Brain microvascular endothelial cell (primary cell): ENCODE data around the gene MAPKAPK2.

Experiments used
- DNase-seq: peaks from one replicate; pipeline ENCODE4 v3.0.0-alpha.2; 2020
- H3K27ac ChIP-seq: fragments of 250-450 bp; sonication (Bioruptor Pico); 2 replicates; pipeline ENCODE4 v1.5.1; 2020; ENCODE audit warnings: mild to moderate bottlenecking, moderate library complexity
- H3K27me3 ChIP-seq: fragments of 250-450 bp; sonication (Bioruptor Pico); replicated peaks from 2 replicates; pipeline ENCODE4 v1.5.1; 2020; ENCODE audit warnings: mild to moderate bottlenecking
- H3K36me3 ChIP-seq: fragments of 250-450 bp; sonication (Bioruptor Pico); replicated peaks from 2 replicates; pipeline ENCODE4 v1.5.1; 2020; ENCODE audit warnings: mild to moderate bottlenecking
- H3K4me3 ChIP-seq: 2 replicates; pipeline ENCODE4 v1.5.1; 2011; ENCODE audit warnings: low read depth, mild to moderate bottlenecking, control low read depth, low read length, moderate library complexity
- CTCF ChIP-seq: IDR thresholded peaks from 2 replicates; pipeline ENCODE4 v1.5.1; 2011; ENCODE audit warnings: low read depth, mild to moderate bottlenecking, moderate library complexity, low read length, control low read depth, inconsistent platforms; ENCODE audit errors: missing control alignments
- in situ Hi-C: cut with HindIII; loops from 2 replicates; pipeline ENCODE4 v1.10.0; 2017; ENCODE audit warnings: low sequenced_read_pairs, low pct_ligation_motif_present

Gene MAPKAPK2

GRCh38 chr1:206686478-206687249 lies 2.0 kb downstream of the MAPKAPK2 start:
- DNase-seq: no peak
- peak overlapping the region; percentile 92 for H3K4me3 ChIP-seq
- TF ChIP-seq CTCF: no peak
- in situ Hi-C loops: no loop called here
- no peaks in the 10 kb centered on the region for H3K36me3 ChIP-seq
- peaks cover 4% of the 10 kb centered on the region for H3K27me3 ChIP-seq
- H3K27ac ChIP-seq: peak overlapping the region; percentile 82

DNA sequence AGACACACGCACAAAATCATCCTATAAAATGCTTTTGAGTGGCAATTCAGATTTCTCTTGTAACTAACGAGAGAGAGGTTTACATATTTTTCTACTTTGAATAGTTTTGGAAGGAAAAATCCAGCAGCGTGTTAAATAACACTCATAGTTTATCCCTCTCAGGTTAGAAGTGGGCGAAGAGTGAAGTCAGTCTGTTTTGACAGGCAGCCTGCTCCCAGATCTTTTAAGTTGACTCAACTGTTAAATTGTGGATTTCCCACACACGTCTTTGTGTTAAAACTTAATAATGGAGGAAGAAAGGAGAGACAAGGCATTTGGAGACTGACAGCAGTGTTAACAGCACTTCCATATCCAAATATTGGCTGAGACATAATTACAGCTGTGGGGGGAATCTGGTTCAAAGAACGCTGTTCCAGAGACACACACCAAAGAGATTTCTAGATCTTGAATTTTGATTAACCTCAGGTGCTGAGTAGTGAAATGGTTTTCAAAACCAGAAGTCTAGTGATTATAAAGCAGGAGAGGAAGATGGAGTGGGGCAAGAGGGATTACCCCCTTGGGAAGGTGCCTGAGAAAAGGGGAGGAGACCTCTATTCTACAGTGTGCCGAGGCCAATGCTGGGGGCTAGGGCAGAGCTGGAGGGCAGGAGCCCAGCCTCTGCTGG lies 2.7 kb downstream of the MAPKAPK2 start:
- in situ Hi-C loops: no loop called here
- Histone ChIP-seq H3K4me3 (no peak overlapping the region), H3K27me3 (peaks cover 4% of the 10 kb centered on the region), H3K27ac (no peak overlapping the region), H3K36me3 (no peaks in the 10 kb centered on the region)
- no peak for DNase-seq
- no peak for TF ChIP-seq CTCF

DNA sequence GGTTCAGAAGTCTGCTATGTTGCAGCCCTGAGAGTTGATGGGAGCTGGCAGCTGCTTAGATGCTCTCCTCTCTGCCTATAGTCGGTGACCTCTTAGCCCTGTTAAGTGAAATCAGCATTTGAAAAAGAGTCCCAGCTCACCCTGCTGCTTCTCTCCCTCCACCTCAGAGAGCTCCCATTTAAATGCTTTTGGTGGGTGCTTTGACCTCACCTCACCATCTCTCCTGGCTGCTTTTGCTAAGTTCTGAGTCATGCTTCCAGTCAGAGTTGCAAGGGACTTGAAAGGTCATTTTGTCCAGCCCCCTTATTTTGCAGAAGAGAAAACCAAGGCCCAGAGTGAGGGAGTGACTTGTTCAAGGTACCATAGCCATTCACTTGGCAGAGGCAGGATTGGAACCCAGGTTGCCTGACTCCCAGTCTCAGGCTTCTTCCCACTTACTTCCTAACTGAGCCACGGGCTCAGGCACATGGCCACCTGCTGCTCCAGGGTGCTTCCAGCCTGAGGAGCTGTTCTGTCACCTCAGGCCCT lies 3.3 kb downstream of the MAPKAPK2 start:
- in situ Hi-C loops: no loop called here
- Histone ChIP-seq H3K36me3 (no peaks in the 10 kb centered on the region), H3K27me3 (peaks cover 4% of the 10 kb centered on the region), H3K4me3 (no peak overlapping the region), H3K27ac (no peak overlapping the region)
- no peak for TF ChIP-seq CTCF
- no peak for DNase-seq

DNA sequence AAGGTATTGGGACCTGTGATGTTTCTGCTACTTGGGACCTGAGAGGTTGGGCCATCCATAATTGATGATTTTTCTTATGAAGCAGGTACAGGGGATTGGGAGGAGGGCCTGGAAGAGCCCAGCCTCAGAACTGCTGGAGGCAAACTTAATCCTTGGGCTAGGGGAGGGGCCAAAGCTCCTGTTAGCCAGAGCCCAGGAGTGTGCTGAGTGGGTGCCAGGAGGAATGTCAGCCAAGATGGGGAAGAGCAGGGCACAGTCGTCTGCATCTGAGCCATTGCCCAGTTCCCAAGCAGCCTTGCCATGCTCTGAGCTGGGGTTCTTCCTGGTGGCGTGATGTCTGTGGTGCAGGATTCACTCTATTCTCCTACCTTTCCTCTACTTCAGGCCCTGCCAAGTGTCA lies 5.8 kb downstream of the MAPKAPK2 start:
- TF ChIP-seq CTCF: no peak
- in situ Hi-C loops: no loop called here
- Histone ChIP-seq H3K4me3 (no peak overlapping the region), H3K27ac (no peak overlapping the region), H3K36me3 (no peaks in the 10 kb centered on the region), H3K27me3 (no peaks in the 10 kb centered on the region)
- DNase-seq: no peak

DNA sequence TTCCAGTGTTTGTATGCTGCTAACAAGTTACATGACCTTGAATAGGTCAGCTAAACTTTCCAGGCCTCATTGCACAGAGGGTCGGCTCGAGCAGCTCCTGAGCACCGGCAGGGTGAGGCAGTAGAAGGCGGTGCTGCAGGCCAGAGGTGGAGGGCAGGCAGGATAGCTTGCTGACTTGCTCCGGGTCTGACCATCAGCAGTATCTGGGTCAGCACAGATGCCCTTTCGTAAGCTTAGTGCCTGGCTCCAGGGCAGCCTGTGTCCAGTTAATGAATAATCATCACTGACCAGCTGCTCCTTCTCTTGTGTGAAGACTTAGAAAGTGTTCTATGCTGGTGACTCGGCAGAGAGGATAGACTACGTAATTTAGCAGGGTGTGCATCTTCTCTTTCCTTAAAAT lies 6.9 kb downstream of the MAPKAPK2 start:
- Histone ChIP-seq H3K27me3 (no peaks in the 10 kb centered on the region), H3K27ac (no peak overlapping the region), H3K4me3 (no peak overlapping the region), H3K36me3 (no peaks in the 10 kb centered on the region)
- in situ Hi-C loops: no loop called here
- TF ChIP-seq CTCF: no peak
- DNase-seq: no peak
